ENCODE data around the gene PODN. TPM values are rescaled to one million over a fixed set of nuclear protein-coding genes. Genes with fewer than 3 reads are reported as not detected.
A peak's percentile ranks its signal among the peaks of the same experiment; 100 is the strongest.

The PODN gene
- 7.1 TPM for polyA plus RNA-seq (2013, experiment 1 of 2; ENCODE audit: insufficient read length)
- polyA plus RNA-seq (2013, experiment 2 of 2; ENCODE audit: insufficient read length) = 7.6 TPM

- peak; percentile 31 for DNase-seq
Measured at GRCh38 chr1:53061859-53062707, at the start of gene PODN. PODN (plus strand) TSS chr1:53062213; CDS start chr1:53069856, 7,643 bp downstream.

GRCh38 chr1:53014791-53015507 lies 47.1 kb upstream of the PODN start:
- peak; percentile 89 for DNase-seq

- DNase-seq = no peak
Measured at GRCh38 chr1:53015508-53015860, 46.5 kb upstream of the PODN start.

- DNase-seq = peak; percentile 9
Measured at GRCh38 chr1:53016705-53017104, 45.3 kb upstream of the PODN start.

GRCh38 chr1:53020588-53020987 lies 41.4 kb upstream of the PODN start:
- no peak for DNase-seq

- no peak for DNase-seq
Measured at GRCh38 chr1:53022179-53022578, 39.8 kb upstream of the PODN start.

- DNase-seq = no peak
Measured at GRCh38 chr1:53023546-53023945, 38.5 kb upstream of the PODN start.

GRCh38 chr1:53024117-53024516 lies 37.9 kb upstream of the PODN start:
- DNase-seq = no peak

- DNase-seq = peak; percentile 26
Measured at GRCh38 chr1:53025034-53025768, 36.8 kb upstream of the PODN start.

GRCh38 chr1:53025769-53026112 lies 36.3 kb upstream of the PODN start:
- no peak for DNase-seq

- no peak for DNase-seq
Measured at GRCh38 chr1:53026254-53026653, 35.8 kb upstream of the PODN start.

GRCh38 chr1:53031732-53032131 lies 30.3 kb upstream of the PODN start:
- DNase-seq = no peak

GRCh38 chr1:53037159-53037558 lies 24.9 kb upstream of the PODN start:
- DNase-seq = no peak

- no peak for DNase-seq
Measured at GRCh38 chr1:53038566-53038965, 23.4 kb upstream of the PODN start.

GRCh38 chr1:53043271-53043670 lies 18.7 kb upstream of the PODN start:
- peak; percentile 91 for DNase-seq

GRCh38 chr1:53044926-53045325 lies 17.1 kb upstream of the PODN start:
- DNase-seq = no peak

- DNase-seq = peak; percentile 38
Measured at GRCh38 chr1:53046930-53047329, 15.1 kb upstream of the PODN start.

GRCh38 chr1:53047737-53048736 lies 14.0 kb upstream of the PODN start:
- peak; percentile 74 for DNase-seq

GRCh38 chr1:53048960-53049573 lies 12.9 kb upstream of the PODN start:
- DNase-seq = no peak

GRCh38 chr1:53049574-53049967 lies 12.4 kb upstream of the PODN start:
- DNase-seq = peak; percentile 12

- no peak for DNase-seq
Measured at GRCh38 chr1:53050310-53050709, 11.7 kb upstream of the PODN start.

Data from fibroblast of skin of abdomen (primary cell).